HL-60 (cell line): Measurements from ENCODE around the gene ZSWIM7.

ENCODE experiments used
- DNase-seq, 2 experiments: peaks; one replicate each; pipeline ENCODE4 v3.0.0-alpha.2; 2010 to 2020; ENCODE audit warnings: low read depth in 1 of 2, low spot score in 1 of 2
- H3K27ac ChIP-seq: fragments of 250-450 bp; sonication (Bioruptor Pico); replicated peaks from 2 replicates; pipeline ENCODE4 v1.5.1; 2020; ENCODE audit warnings: mild to moderate bottlenecking, moderate library complexity
- H3K27me3 ChIP-seq: fragments of 250-450 bp; sonication (Bioruptor Pico); 2 replicates; pipeline ENCODE4 v1.5.1; 2021; ENCODE audit warnings: mild to moderate bottlenecking, moderate library complexity; ENCODE audit not compliant: insufficient read depth, poor library complexity, severe bottlenecking
- H3K4me3 ChIP-seq: replicated peaks from 2 replicates; pipeline ENCODE4 v1.5.1; 2011; ENCODE audit warnings: mild to moderate bottlenecking, control low read depth, low read length; ENCODE audit not compliant: insufficient read depth
- CTCF ChIP-seq: IDR thresholded peaks from one replicate; pipeline ENCODE4 v1.5.1; 2011; ENCODE audit warnings: low read length, control low read depth, inconsistent platforms; ENCODE audit not compliant: insufficient read depth
- GABPA ChIP-seq: IDR thresholded peaks from 2 replicates; pipeline ENCODE4 v1.6.1; 2012; ENCODE audit warnings: low read depth
- POLR2AphosphoS5 ChIP-seq: IDR thresholded peaks from 2 replicates; pipeline ENCODE4 v1.6.1; 2012; ENCODE audit warnings: low read depth
- REST ChIP-seq: IDR thresholded peaks from 2 replicates; pipeline ENCODE4 v1.6.1; 2012; ENCODE audit warnings: low read depth; ENCODE audit not compliant: insufficient replicate concordance
- SPI1 ChIP-seq: IDR thresholded peaks from 2 replicates; pipeline ENCODE4 v1.6.1; 2012; ENCODE audit warnings: low read depth, mild to moderate bottlenecking, borderline replicate concordance

Gene ZSWIM7

GRCh38 chr17:15935891-15936290 is 63.6 kb downstream of the ZSWIM7 start:
- no peaks in the 10 kb centered on the region for H3K27me3 ChIP-seq
- DNase-seq: no peak
- H3K4me3 ChIP-seq: no peak overlapping the region
- H3K27ac ChIP-seq: no peak overlapping the region
- no peak for TF ChIP-seq CTCF
- no peak for TF ChIP-seq SPI1
- TF ChIP-seq REST: no peak
- TF ChIP-seq POLR2AphosphoS5: no peak
- no peak for TF ChIP-seq GABPA

- H3K27ac ChIP-seq: no peak overlapping the region
- TF ChIP-seq REST (no peak), GABPA (no peak), POLR2AphosphoS5 (no peak), CTCF (no peak), SPI1 (no peak)
- H3K27me3 ChIP-seq: no peaks in the 10 kb centered on the region
- H3K4me3 ChIP-seq: no peak overlapping the region
- DNase-seq: no peak
Observed at GRCh38 chr17:15934866-15935265, 64.6 kb downstream of the ZSWIM7 start.

GRCh38 chr17:15931394-15931793 is 68.1 kb downstream of the ZSWIM7 start:
- DNase-seq: no peak
- no peak overlapping the region for H3K27ac ChIP-seq
- no peak for TF ChIP-seq GABPA
- no peak for TF ChIP-seq SPI1
- no peak for TF ChIP-seq CTCF
- TF ChIP-seq POLR2AphosphoS5: no peak
- TF ChIP-seq REST: no peak
- H3K27me3 ChIP-seq: no peaks in the 10 kb centered on the region
- no peak overlapping the region for H3K4me3 ChIP-seq
